ENCODE data around the gene TMED3. TPM values are rescaled to one million over a fixed set of nuclear protein-coding genes. Genes with fewer than 3 reads are reported as not detected.

Gene TMED3
- total RNA-seq, 1 experiment from 2014 or later: 67.3 TPM

- no peaks in the 10 kb centered on the region for H3K9me3 ChIP-seq (ENCODE audit: low read length)
- H3K9ac ChIP-seq (ENCODE audit: low read length): no peak overlapping the region
- DNase-seq: no peak
- H4K20me1 ChIP-seq (ENCODE audit: insufficient read depth, low read depth, low read length): no peaks in the 10 kb centered on the region
- H3K4me2 ChIP-seq (ENCODE audit: low read depth, low read length, poor library complexity, severe bottlenecking): no peak overlapping the region
- no peaks in the 10 kb centered on the region for H3K9me2 ChIP-seq (replicated peaks; ENCODE audit: insufficient read depth, low read length)
- no peaks in the 10 kb centered on the region for H3K27me3 ChIP-seq (ENCODE audit: low read length)
- H3K4me1 ChIP-seq (ENCODE audit: low read length): peaks cover 12% of the 10 kb centered on the region
- H3K27ac ChIP-seq (ENCODE audit: low read length): no peak overlapping the region
- H3K36me3 ChIP-seq (ENCODE audit: insufficient read depth, low read length): no peaks in the 10 kb centered on the region
- no peak overlapping the region for H2AFZ ChIP-seq (ENCODE audit: low read length)
- H3K79me2 ChIP-seq (ENCODE audit: low read length): no peaks in the 10 kb centered on the region
- no peak overlapping the region for H3K4me3 ChIP-seq (ENCODE audit: low read length)
Observed at GRCh38 chr15:79292011-79292410, 18.9 kb upstream of the TMED3 start.

DNA sequence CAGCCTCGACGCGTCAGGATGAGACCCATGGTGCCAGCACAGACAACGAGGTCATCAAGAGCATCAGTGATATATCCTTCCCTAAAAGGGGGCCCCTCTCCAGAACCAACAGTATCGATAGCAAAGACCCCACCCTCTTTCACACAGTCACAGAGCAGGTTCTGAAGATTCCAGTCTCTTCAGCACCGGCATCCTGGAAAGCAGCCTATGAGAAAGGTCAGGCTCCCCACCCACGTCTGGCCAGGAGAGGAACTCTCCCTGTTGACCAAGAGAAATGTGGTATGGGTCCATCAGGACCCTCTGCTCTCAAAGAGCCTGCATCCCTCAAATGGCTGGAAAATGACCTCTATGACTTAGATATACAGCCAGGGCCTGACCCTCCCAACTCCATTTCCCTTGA is 16.8 kb upstream of the TMED3 start:
- H3K27me3 ChIP-seq (ENCODE audit: low read length): no peaks in the 10 kb centered on the region
- H3K9me3 ChIP-seq (ENCODE audit: low read length): no peaks in the 10 kb centered on the region
- H3K4me2 ChIP-seq (ENCODE audit: low read depth, low read length, poor library complexity, severe bottlenecking): no peak overlapping the region
- H3K4me3 ChIP-seq (ENCODE audit: low read length): no peak overlapping the region
- no peak overlapping the region for H3K9ac ChIP-seq (ENCODE audit: low read length)
- DNase-seq: no peak
- H3K36me3 ChIP-seq (ENCODE audit: insufficient read depth, low read length): no peaks in the 10 kb centered on the region
- H3K9me2 ChIP-seq (replicated peaks; ENCODE audit: insufficient read depth, low read length): no peaks in the 10 kb centered on the region
- H3K79me2 ChIP-seq (ENCODE audit: low read length): no peaks in the 10 kb centered on the region
- peaks cover 12% of the 10 kb centered on the region for H3K4me1 ChIP-seq (ENCODE audit: low read length)
- no peaks in the 10 kb centered on the region for H4K20me1 ChIP-seq (ENCODE audit: insufficient read depth, low read depth, low read length)
- no peak overlapping the region for H2AFZ ChIP-seq (ENCODE audit: low read length)
- H3K27ac ChIP-seq (ENCODE audit: low read length): no peak overlapping the region

DNA sequence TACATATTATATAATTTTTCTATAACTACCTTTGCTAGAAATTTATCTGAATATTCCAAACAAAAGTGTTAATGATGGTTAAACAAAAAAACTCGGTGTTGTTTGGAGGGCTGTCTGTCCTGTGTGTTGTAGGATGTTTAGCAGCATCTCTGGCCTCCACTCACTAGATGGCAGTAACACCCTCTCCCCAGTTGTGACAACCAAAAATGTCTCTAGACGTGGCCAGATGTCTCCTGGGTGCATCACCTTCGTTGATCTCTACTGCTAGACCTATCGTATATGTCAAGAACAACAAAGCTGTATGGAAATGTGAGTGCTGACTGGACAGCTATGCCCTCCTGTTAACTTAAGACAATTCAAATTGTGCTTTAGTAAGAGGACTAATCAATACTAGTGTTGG is 14.3 kb upstream of the TMED3 start:
- DNase-seq: peak; percentile 73
- peak overlapping the region; percentile 80; the same call in 1 of the 2 replicates for H2AFZ ChIP-seq (ENCODE audit: low read length)

GRCh38 chr15:79299126-79299840 is 11.6 kb upstream of the TMED3 start:
- Histone ChIP-seq H3K36me3 (ENCODE audit: insufficient read depth, low read length) (no peaks in the 10 kb centered on the region), H3K9me3 (ENCODE audit: low read length) (no peaks in the 10 kb centered on the region), H2AFZ (ENCODE audit: low read length) (no peak overlapping the region), H3K27me3 (ENCODE audit: low read length) (no peaks in the 10 kb centered on the region), H3K9me2 (replicated peaks; ENCODE audit: insufficient read depth, low read length) (no peaks in the 10 kb centered on the region), H3K9ac (ENCODE audit: low read length) (no peak overlapping the region), H3K79me2 (ENCODE audit: low read length) (no peaks in the 10 kb centered on the region), H4K20me1 (ENCODE audit: insufficient read depth, low read depth, low read length) (no peaks in the 10 kb centered on the region), H3K27ac (ENCODE audit: low read length) (no peak overlapping the region), H3K4me1 (ENCODE audit: low read length) (no peaks in the 10 kb centered on the region), H3K4me2 (ENCODE audit: low read depth, low read length, poor library complexity, severe bottlenecking) (no peak overlapping the region), H3K4me3 (ENCODE audit: low read length) (no peak overlapping the region)
- DNase-seq: no peak

More for the DNA sequence above, 14.3 kb upstream of the TMED3 start:
- no peak overlapping the region for H3K27ac ChIP-seq (ENCODE audit: low read length)
- no peaks in the 10 kb centered on the region for H3K79me2 ChIP-seq (ENCODE audit: low read length)
- no peak overlapping the region for H3K4me3 ChIP-seq (ENCODE audit: low read length)
- H3K27me3 ChIP-seq (ENCODE audit: low read length): no peaks in the 10 kb centered on the region
- H3K9me2 ChIP-seq (replicated peaks; ENCODE audit: insufficient read depth, low read length): no peaks in the 10 kb centered on the region
- no peak overlapping the region for H3K4me2 ChIP-seq (ENCODE audit: low read depth, low read length, poor library complexity, severe bottlenecking)
- H4K20me1 ChIP-seq (ENCODE audit: insufficient read depth, low read depth, low read length): no peaks in the 10 kb centered on the region
- no peaks in the 10 kb centered on the region for H3K9me3 ChIP-seq (ENCODE audit: low read length)
- no peaks in the 10 kb centered on the region for H3K36me3 ChIP-seq (ENCODE audit: insufficient read depth, low read length)
- no peaks in the 10 kb centered on the region for H3K4me1 ChIP-seq (ENCODE audit: low read length)
- H3K9ac ChIP-seq (ENCODE audit: low read length): no peak overlapping the region

GRCh38 chr15:79299841-79300235 is 11.1 kb upstream of the TMED3 start:
- no peaks in the 10 kb centered on the region for H3K79me2 ChIP-seq (ENCODE audit: low read length)
- H3K4me3 ChIP-seq (ENCODE audit: low read length): no peak overlapping the region
- no peaks in the 10 kb centered on the region for H3K4me1 ChIP-seq (ENCODE audit: low read length)
- no peak overlapping the region for H3K4me2 ChIP-seq (ENCODE audit: low read depth, low read length, poor library complexity, severe bottlenecking)
- H3K27me3 ChIP-seq (ENCODE audit: low read length): no peaks in the 10 kb centered on the region
- H2AFZ ChIP-seq (ENCODE audit: low read length): no peak overlapping the region
- no peak for DNase-seq
- no peak overlapping the region for H3K9ac ChIP-seq (ENCODE audit: low read length)
- no peaks in the 10 kb centered on the region for H3K9me3 ChIP-seq (ENCODE audit: low read length)
- no peaks in the 10 kb centered on the region for H4K20me1 ChIP-seq (ENCODE audit: insufficient read depth, low read depth, low read length)
- H3K36me3 ChIP-seq (ENCODE audit: insufficient read depth, low read length): no peaks in the 10 kb centered on the region
- H3K27ac ChIP-seq (ENCODE audit: low read length): no peak overlapping the region
- no peaks in the 10 kb centered on the region for H3K9me2 ChIP-seq (replicated peaks; ENCODE audit: insufficient read depth, low read length)

GRCh38 chr15:79307251-79307650 is 3.7 kb upstream of the TMED3 start:
- Histone ChIP-seq H3K4me2 (ENCODE audit: low read depth, low read length, poor library complexity, severe bottlenecking) (no peak overlapping the region), H3K4me1 (ENCODE audit: low read length) (peaks cover 26% of the 10 kb centered on the region), H3K36me3 (ENCODE audit: insufficient read depth, low read length) (no peaks in the 10 kb centered on the region), H3K27me3 (ENCODE audit: low read length) (no peaks in the 10 kb centered on the region), H3K9ac (ENCODE audit: low read length) (no peak overlapping the region), H3K4me3 (ENCODE audit: low read length) (no peak overlapping the region), H3K9me3 (ENCODE audit: low read length) (no peaks in the 10 kb centered on the region), H2AFZ (ENCODE audit: low read length) (peak overlapping the region; percentile 57; the same call in 1 of the 2 replicates), H3K27ac (ENCODE audit: low read length) (no peak overlapping the region), H3K79me2 (ENCODE audit: low read length) (peaks cover 13% of the 10 kb centered on the region), H4K20me1 (ENCODE audit: insufficient read depth, low read depth, low read length) (0 out of 2 replicates have a peak, but pooled peaks cover 2% of the 10 kb centered on the region), H3K9me2 (replicated peaks; ENCODE audit: insufficient read depth, low read length) (no peaks in the 10 kb centered on the region)
- DNase-seq: no peak

DNA sequence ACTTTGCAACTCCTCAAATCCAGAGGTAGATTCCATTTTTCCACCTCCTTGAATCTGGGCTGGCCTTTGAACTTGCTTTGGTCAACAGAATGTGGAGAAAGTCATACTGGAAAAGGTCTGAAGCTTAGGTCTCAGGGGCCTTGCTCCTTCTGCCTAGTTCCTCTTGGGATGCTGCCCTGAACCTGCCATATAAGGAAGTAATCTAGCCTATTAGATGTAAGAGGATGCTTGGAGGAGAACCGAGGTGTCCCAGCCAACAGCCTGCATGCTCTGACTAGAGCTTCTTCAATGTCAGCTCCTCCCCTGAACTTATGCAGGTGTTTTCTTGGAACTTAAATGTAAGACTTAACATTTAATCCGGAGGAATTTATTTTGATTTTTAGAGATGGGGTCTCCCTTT is 2.0 kb upstream of the TMED3 start:
- no peak overlapping the region for H3K4me3 ChIP-seq (ENCODE audit: low read length)
- no peak for DNase-seq
- peaks cover 29% of the 10 kb centered on the region for H3K79me2 ChIP-seq (ENCODE audit: low read length)
- H3K4me1 ChIP-seq (ENCODE audit: low read length): peaks cover 42% of the 10 kb centered on the region
- no peaks in the 10 kb centered on the region for H3K9me3 ChIP-seq (ENCODE audit: low read length)
- H4K20me1 ChIP-seq (ENCODE audit: insufficient read depth, low read depth, low read length): peaks cover 12% of the 10 kb centered on the region; the same call in 1 of the 2 replicates
- no peak overlapping the region for H3K27ac ChIP-seq (ENCODE audit: low read length)
- no peak overlapping the region for H3K4me2 ChIP-seq (ENCODE audit: low read depth, low read length, poor library complexity, severe bottlenecking)
- H3K9ac ChIP-seq (ENCODE audit: low read length): no peak overlapping the region
- H3K9me2 ChIP-seq (replicated peaks; ENCODE audit: insufficient read depth, low read length): no peaks in the 10 kb centered on the region
- H2AFZ ChIP-seq (ENCODE audit: low read length): no peak overlapping the region
- no peaks in the 10 kb centered on the region for H3K27me3 ChIP-seq (ENCODE audit: low read length)
- H3K36me3 ChIP-seq (ENCODE audit: insufficient read depth, low read length): peaks cover 9% of the 10 kb centered on the region

- no peaks in the 10 kb centered on the region for H3K9me2 ChIP-seq (replicated peaks; ENCODE audit: insufficient read depth, low read length)
- DNase-seq: peak; percentile 84
- no peaks in the 10 kb centered on the region for H3K9me3 ChIP-seq (ENCODE audit: low read length)
- H3K36me3 ChIP-seq (ENCODE audit: insufficient read depth, low read length): peaks cover 21% of the 10 kb centered on the region
- no peaks in the 10 kb centered on the region for H3K27me3 ChIP-seq (ENCODE audit: low read length)
- H3K27ac ChIP-seq (ENCODE audit: low read length): no peak overlapping the region
- H3K4me2 ChIP-seq (ENCODE audit: low read depth, low read length, poor library complexity, severe bottlenecking): peak overlapping the region; percentile 81
- H3K9ac ChIP-seq (ENCODE audit: low read length): peak overlapping the region; percentile 99
- H3K79me2 ChIP-seq (ENCODE audit: low read length): peaks cover 40% of the 10 kb centered on the region
- peaks cover 58% of the 10 kb centered on the region for H3K4me1 ChIP-seq (ENCODE audit: low read length)
- peaks cover 13% of the 10 kb centered on the region; the same call in 1 of the 2 replicates for H4K20me1 ChIP-seq (ENCODE audit: insufficient read depth, low read depth, low read length)
- H3K4me3 ChIP-seq (ENCODE audit: low read length): peak overlapping the region; percentile 95
- peak overlapping the region; percentile 99 for H2AFZ ChIP-seq (ENCODE audit: low read length)
Observed at GRCh38 chr15:79310612-79310984, 314 bp upstream of the TMED3 start.
